GM20431 (cell line): ENCODE data around the gene PON3.

ENCODE experiments used
- in situ Hi-C: fragments of 300-500 bp; cut with MseI, MboI; formaldehyde crosslinking; loops from one replicate; pipeline ENCODE4 v1.15.0; 2020; ENCODE audit warnings: low sequenced_read_pairs; ENCODE audit not compliant: unreplicated experiment

The PON3 gene

DNA sequence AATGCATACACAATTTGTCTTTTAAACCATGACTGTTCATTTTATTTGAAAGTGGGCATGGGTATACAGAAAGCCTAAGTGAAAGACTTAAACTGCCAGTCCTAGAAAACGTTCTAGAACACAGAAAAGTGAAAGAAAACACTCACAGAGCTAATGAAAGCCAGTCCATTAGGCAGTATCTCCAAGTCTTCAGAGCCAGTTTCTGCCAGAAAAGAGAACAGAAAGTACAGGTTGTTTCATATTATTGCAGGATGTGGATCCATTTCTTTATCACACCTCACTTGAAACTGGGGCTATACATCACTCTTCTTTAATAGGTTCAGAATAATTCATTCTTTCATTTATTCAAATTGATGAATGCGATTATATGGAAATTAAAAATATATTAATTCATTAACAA is 79.6 kb downstream of the PON3 start:
- in situ Hi-C loops = no loop called here

DNA sequence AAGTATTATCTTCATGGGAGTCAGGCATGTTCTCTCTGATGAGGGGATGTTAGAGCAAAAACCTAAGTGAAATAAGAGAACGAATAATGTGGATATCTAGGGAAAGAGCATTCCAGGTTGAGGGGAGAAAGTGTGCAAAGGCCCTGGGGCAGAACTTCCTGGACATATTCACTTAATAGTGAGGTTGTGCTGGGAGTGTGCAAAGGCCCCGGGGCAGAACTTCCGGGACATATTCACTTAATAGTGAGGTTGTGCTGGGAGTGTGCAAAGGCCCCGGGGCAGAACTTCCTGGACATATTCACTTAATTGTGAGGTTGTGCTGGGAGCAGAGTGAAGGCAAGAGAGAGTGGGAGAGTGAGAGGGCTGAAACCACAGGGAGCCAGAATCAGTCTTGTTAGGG is 83.6 kb downstream of the PON3 start:
- in situ Hi-C loops = no loop called here

DNA sequence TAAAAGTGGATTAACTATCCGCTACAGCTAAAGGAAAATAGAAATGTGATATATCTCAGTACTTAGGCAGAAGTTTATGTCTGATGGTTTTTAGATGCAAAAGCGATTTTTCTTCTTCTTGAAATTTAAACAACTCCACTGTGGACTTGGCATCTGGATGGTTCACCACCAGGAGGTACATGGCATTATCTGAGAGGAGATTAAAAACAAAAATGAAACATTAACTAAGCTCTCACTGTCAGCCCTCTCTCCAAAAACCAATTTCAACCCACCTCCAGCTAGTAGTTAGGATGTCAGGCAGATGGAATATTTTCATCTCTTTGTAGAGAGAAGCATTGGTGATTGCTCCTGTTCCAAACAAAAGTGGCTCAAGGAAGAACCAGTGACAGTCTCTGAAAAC is 84.8 kb downstream of the PON3 start:
- in situ Hi-C loops = no loop called here

DNA sequence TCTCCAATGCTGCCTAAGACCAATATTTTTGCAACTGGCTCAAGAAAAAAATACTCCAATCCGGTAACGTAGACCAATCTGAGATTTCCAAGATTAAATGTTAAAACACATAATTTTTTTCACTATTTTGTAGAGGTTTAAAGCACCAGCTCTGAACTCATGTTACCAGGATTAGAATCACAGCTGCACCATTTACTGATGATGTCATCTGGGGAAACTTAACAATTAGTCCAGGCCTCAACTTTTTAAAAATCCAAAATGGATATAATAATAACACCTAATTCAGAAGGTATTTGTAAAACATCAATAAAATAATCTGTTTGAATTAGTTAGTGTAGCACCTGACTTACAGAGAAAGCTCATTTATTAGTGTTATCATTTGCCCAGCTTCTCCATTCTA is 86.2 kb downstream of the PON3 start:
- in situ Hi-C loops = no loop called here
